ENCODE data around the gene TTLL8. TPM values are rescaled to one million over a fixed set of nuclear protein-coding genes. Genes with fewer than 3 reads are reported as not detected.

Gene TTLL8
- total RNA-seq, 1 experiment from 2014 or later: not detected

DNA sequence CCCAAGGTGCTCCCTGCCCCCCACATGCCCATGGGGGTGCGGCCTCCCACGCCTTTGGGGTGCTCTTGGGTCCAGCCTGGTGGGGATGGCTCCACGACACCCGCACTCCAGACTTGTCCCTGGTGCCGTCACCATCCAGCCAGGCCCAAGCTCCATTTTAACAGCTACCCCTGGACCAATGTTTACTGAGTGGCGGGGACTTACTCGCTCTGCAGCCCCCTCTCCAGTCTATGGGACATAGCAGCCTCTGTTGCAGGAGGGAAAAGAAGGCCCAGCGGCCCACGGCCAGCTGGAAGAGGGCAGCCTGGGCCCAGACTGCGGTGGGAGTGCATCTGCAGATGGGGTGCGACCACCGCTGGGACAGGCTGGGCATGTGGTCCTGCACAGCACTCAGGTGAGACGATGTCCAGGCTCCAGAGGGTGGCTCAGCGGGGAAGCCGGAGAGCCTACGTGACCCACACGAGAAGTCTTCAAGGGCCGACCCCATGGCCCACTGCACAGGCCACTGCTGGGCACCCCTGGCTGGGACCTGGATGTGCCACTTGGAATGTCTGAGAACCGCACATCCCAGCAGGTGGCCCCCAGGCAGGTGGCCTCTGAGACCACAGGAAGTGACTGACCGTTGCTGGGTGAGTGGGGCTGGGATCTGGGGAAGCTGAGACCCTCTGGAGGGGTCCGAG lies 63.6 kb downstream of the TTLL8 start:
- no CpG with 5 or more reads among the region's 21 CpGs for WGBS (ENCODE audit: extremely low coverage, insufficient read length, low lambda C conversion rate)
- no peaks in the 10 kb centered on the region for H3K79me2 ChIP-seq (ENCODE audit: insufficient read depth, low read length)
- H3K27ac Mint-ChIP-seq: peak overlapping the region in 1 of 3 experiments; percentile 31; a peak in 1 of 7 replicates
- peaks cover 22 to 25% of the 10 kb centered on the region in 2 experiments for H3K9me3 Mint-ChIP-seq
- H3K4me1 Mint-ChIP-seq: peaks cover 8 to 13% of the 10 kb centered on the region in 2 experiments; a peak in 3 of 4 replicates
- no peak overlapping the region for H2AK5ac ChIP-seq (ENCODE audit: insufficient read length, low read length)
- no peaks in the 10 kb centered on the region for H4K20me1 ChIP-seq (ENCODE audit: control insufficient read depth, insufficient read depth, insufficient read length)
- no peak overlapping the region for H3K9ac ChIP-seq (ENCODE audit: extremely low read depth, insufficient read length, low read length)
- no peak overlapping the region for H3K27ac ChIP-seq (ENCODE audit: insufficient read length, low read depth, low read length)
- H3K9me3 ChIP-seq (ENCODE audit: control insufficient read depth, low read depth, low read length): no peaks in the 10 kb centered on the region
- H3K4me1 ChIP-seq (ENCODE audit: insufficient read depth, low read length): no peaks in the 10 kb centered on the region
- H3K23ac ChIP-seq (ENCODE audit: insufficient read length, low read depth, low read length): no peak overlapping the region
- no peak overlapping the region for H2BK15ac ChIP-seq (ENCODE audit: low read depth, low read length)
- no peak overlapping the region for H3K4ac ChIP-seq (ENCODE audit: low read depth, low read length)
- no peak overlapping the region for H4K91ac ChIP-seq (ENCODE audit: insufficient read length, low read depth, low read length)
- H2AFZ ChIP-seq (ENCODE audit: low read length): no peak overlapping the region
- no peak overlapping the region for H3K14ac ChIP-seq (ENCODE audit: insufficient read depth, low read length)
- TF ChIP-seq, protein P1, sequence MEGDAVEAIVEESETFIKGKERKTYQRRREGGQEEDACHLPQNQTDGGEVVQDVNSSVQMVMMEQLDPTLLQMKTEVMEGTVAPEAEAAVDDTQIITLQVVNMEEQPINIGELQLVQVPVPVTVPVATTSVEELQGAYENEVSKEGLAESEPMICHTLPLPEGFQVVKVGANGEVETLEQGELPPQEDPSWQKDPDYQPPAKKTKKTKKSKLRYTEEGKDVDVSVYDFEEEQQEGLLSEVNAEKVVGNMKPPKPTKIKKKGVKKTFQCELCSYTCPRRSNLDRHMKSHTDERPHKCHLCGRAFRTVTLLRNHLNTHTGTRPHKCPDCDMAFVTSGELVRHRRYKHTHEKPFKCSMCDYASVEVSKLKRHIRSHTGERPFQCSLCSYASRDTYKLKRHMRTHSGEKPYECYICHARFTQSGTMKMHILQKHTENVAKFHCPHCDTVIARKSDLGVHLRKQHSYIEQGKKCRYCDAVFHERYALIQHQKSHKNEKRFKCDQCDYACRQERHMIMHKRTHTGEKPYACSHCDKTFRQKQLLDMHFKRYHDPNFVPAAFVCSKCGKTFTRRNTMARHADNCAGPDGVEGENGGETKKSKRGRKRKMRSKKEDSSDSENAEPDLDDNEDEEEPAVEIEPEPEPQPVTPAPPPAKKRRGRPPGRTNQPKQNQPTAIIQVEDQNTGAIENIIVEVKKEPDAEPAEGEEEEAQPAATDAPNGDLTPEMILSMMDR (conservative IDR thresholded peaks at IDR 0.05): no peak
- H3K4me2 ChIP-seq (ENCODE audit: insufficient read depth, insufficient read length, low read length): no peak overlapping the region
- H3K79me1 ChIP-seq (ENCODE audit: insufficient read depth, low read depth, low read length, poor library complexity, severe bottlenecking): no peaks in the 10 kb centered on the region
- no peak overlapping the region for H2BK20ac ChIP-seq (ENCODE audit: low read depth, low read length, poor library complexity, severe bottlenecking)
- no peaks in the 10 kb centered on the region for H3K27me3 ChIP-seq (ENCODE audit: insufficient read depth, low read length)
- DNase-seq: no peak
- peaks cover 35% of the 10 kb centered on the region for H3K27me3 Mint-ChIP-seq (ENCODE audit: low read depth)
- H3K23me2 ChIP-seq (ENCODE audit: insufficient read length, low read depth, low read length, poor library complexity, severe bottlenecking): peaks cover 4% of the 10 kb centered on the region
- no peak overlapping the region for H2BK120ac ChIP-seq (ENCODE audit: low read depth, low read length, poor library complexity, severe bottlenecking)
- no peak overlapping the region for H2BK12ac ChIP-seq (ENCODE audit: insufficient read length, low read depth, low read length)
- H3K36me3 Mint-ChIP-seq (ENCODE audit: insufficient read depth in 1 of 3, low read depth in 3 of 3): peaks cover 0 to 3% (median 0%) of the 10 kb centered on the region in 3 experiments; a peak in 3 of 7 replicates
- no peak overlapping the region for H4K5ac ChIP-seq (ENCODE audit: insufficient read length, low read depth, low read length)
- no peak overlapping the region for H3K56ac ChIP-seq (ENCODE audit: insufficient read length, low read depth, low read length)
- no peak overlapping the region for H3T11ph ChIP-seq (ENCODE audit: low read length)
- H2BK5ac ChIP-seq (ENCODE audit: insufficient read length, low read length): no peak overlapping the region
- H3K18ac ChIP-seq (ENCODE audit: insufficient read length, low read depth, low read length): no peak overlapping the region
- H3K4me3 Mint-ChIP-seq: no peak overlapping the region
- H4K8ac ChIP-seq (replicated peaks; ENCODE audit: insufficient read length, low read depth, low read length): no peak overlapping the region
